ENCODE results near the gene SULT1A1. TPM values are rescaled to one million over a fixed set of nuclear protein-coding genes. Genes with fewer than 3 reads are reported as not detected.

Gene SULT1A1
- total and polyA plus RNA-seq, 2 experiments from 2014 or later = not detected

GRCh38 chr16:28592979-28593553, 16.8 kb downstream of the SULT1A1 start:
- Histone ChIP-seq H3K4me1 (ENCODE audit: insufficient read depth) (no peaks in the 10 kb centered on the region), H3K36me3 (ENCODE audit: low read depth) (no peaks in the 10 kb centered on the region), H3K4me2 (ENCODE audit: unreplicated experiment) (no peak overlapping the region), H3K4me3 (no peak overlapping the region), H2AFZ (no peak overlapping the region), H3K9ac (no peak overlapping the region), H3K27me3 (replicated peaks; ENCODE audit: insufficient read depth) (no peaks in the 10 kb centered on the region), H4K20me1 (ENCODE audit: insufficient read depth) (no peaks in the 10 kb centered on the region), H3K79me2 (ENCODE audit: insufficient read depth) (no peaks in the 10 kb centered on the region), H3K9me3 (ENCODE audit: low read depth) (no peaks in the 10 kb centered on the region), H3K27ac (no peak overlapping the region), H3F3A (ENCODE audit: insufficient read depth) (no peaks in the 10 kb centered on the region), H3K9me2 (ENCODE audit: insufficient read depth) (no peaks in the 10 kb centered on the region)
- no peak for TF ChIP-seq EZH2phosphoT487 (IDR thresholded peaks at IDR 0.05; ENCODE audit: insufficient read depth, low read depth)
- TF ChIP-seq EZH2 (IDR thresholded peaks at IDR 0.05; ENCODE audit: insufficient read depth, poor library complexity, severe bottlenecking) = no peak
- in situ Hi-C loops (cut with MboI) = no loop called here
- no peak for DNase-seq
- WGBS, 2 experiments (ENCODE audit: low coverage in 1 of 2, low lambda C conversion rate in 2 of 2, missing lambda C conversion rate in 2 of 2) = 78% methylated on average over 12 to 13 of the region's 13 CpGs

- Histone ChIP-seq H2AFZ (no peak overlapping the region), H3K9me2 (ENCODE audit: insufficient read depth) (no peaks in the 10 kb centered on the region), H3K9me3 (ENCODE audit: low read depth) (no peaks in the 10 kb centered on the region), H3K4me2 (ENCODE audit: unreplicated experiment) (no peak overlapping the region), H3K4me1 (ENCODE audit: insufficient read depth) (no peaks in the 10 kb centered on the region), H3K27ac (no peak overlapping the region), H4K20me1 (ENCODE audit: insufficient read depth) (no peaks in the 10 kb centered on the region), H3K79me2 (ENCODE audit: insufficient read depth) (no peaks in the 10 kb centered on the region), H3F3A (ENCODE audit: insufficient read depth) (no peaks in the 10 kb centered on the region), H3K4me3 (no peak overlapping the region), H3K36me3 (ENCODE audit: low read depth) (no peaks in the 10 kb centered on the region), H3K27me3 (replicated peaks; ENCODE audit: insufficient read depth) (no peaks in the 10 kb centered on the region), H3K9ac (no peak overlapping the region)
- TF ChIP-seq EZH2phosphoT487 (IDR thresholded peaks at IDR 0.05; ENCODE audit: insufficient read depth, low read depth) = no peak
- no peak for TF ChIP-seq EZH2 (IDR thresholded peaks at IDR 0.05; ENCODE audit: insufficient read depth, poor library complexity, severe bottlenecking)
- in situ Hi-C loops (cut with MboI) = no loop called here
- no peak for DNase-seq
- 81 to 89% methylated on average over 5 of the region's 5 CpGs for WGBS, 2 experiments (ENCODE audit: low coverage in 1 of 2, low lambda C conversion rate in 2 of 2, missing lambda C conversion rate in 2 of 2)
Observed at GRCh38 chr16:28592511-28592910, 17.3 kb downstream of the SULT1A1 start.

- in situ Hi-C loops (cut with MboI) = no loop called here
- H2AFZ ChIP-seq = no peak overlapping the region
- no peak overlapping the region for H3K9ac ChIP-seq
- no peaks in the 10 kb centered on the region for H3K27me3 ChIP-seq (replicated peaks; ENCODE audit: insufficient read depth)
- no peak overlapping the region for H3K4me3 ChIP-seq
- DNase-seq = no peak
- H3F3A ChIP-seq (ENCODE audit: insufficient read depth) = no peaks in the 10 kb centered on the region
- H3K4me1 ChIP-seq (ENCODE audit: insufficient read depth) = no peaks in the 10 kb centered on the region
- no peaks in the 10 kb centered on the region for H3K9me2 ChIP-seq (ENCODE audit: insufficient read depth)
- H3K4me2 ChIP-seq (ENCODE audit: unreplicated experiment) = no peak overlapping the region
- H3K27ac ChIP-seq = no peak overlapping the region
- no peaks in the 10 kb centered on the region for H4K20me1 ChIP-seq (ENCODE audit: insufficient read depth)
- no peaks in the 10 kb centered on the region for H3K79me2 ChIP-seq (ENCODE audit: insufficient read depth)
- WGBS, 2 experiments (ENCODE audit: low coverage in 1 of 2, low lambda C conversion rate in 2 of 2, missing lambda C conversion rate in 2 of 2) = 77 to 87% methylated on average over 6 of the region's 6 CpGs
- no peaks in the 10 kb centered on the region for H3K36me3 ChIP-seq (ENCODE audit: low read depth)
- no peak for TF ChIP-seq EZH2 (IDR thresholded peaks at IDR 0.05; ENCODE audit: insufficient read depth, poor library complexity, severe bottlenecking)
- no peak for TF ChIP-seq EZH2phosphoT487 (IDR thresholded peaks at IDR 0.05; ENCODE audit: insufficient read depth, low read depth)
- H3K9me3 ChIP-seq (ENCODE audit: low read depth) = no peaks in the 10 kb centered on the region
Observed at GRCh38 chr16:28591355-28591754, 18.5 kb downstream of the SULT1A1 start.

GRCh38 chr16:28590384-28591340, 19.2 kb downstream of the SULT1A1 start:
- H3K27ac ChIP-seq = no peak overlapping the region
- H3K79me2 ChIP-seq (ENCODE audit: insufficient read depth) = no peaks in the 10 kb centered on the region
- in situ Hi-C loops (cut with MboI) = no loop called here
- WGBS, 2 experiments (ENCODE audit: low coverage in 1 of 2, low lambda C conversion rate in 2 of 2, missing lambda C conversion rate in 2 of 2) = 86 to 89% methylated on average over 21 to 22 of the region's 22 CpGs
- H3K27me3 ChIP-seq (replicated peaks; ENCODE audit: insufficient read depth) = no peaks in the 10 kb centered on the region
- H3F3A ChIP-seq (ENCODE audit: insufficient read depth) = no peaks in the 10 kb centered on the region
- no peaks in the 10 kb centered on the region for H3K9me3 ChIP-seq (ENCODE audit: low read depth)
- no peak for DNase-seq
- H3K4me2 ChIP-seq (ENCODE audit: unreplicated experiment) = no peak overlapping the region
- no peaks in the 10 kb centered on the region for H3K4me1 ChIP-seq (ENCODE audit: insufficient read depth)
- no peak overlapping the region for H2AFZ ChIP-seq
- H4K20me1 ChIP-seq (ENCODE audit: insufficient read depth) = no peaks in the 10 kb centered on the region
- H3K9me2 ChIP-seq (ENCODE audit: insufficient read depth) = no peaks in the 10 kb centered on the region
- H3K4me3 ChIP-seq = no peak overlapping the region
- no peaks in the 10 kb centered on the region for H3K36me3 ChIP-seq (ENCODE audit: low read depth)
- TF ChIP-seq EZH2 (IDR thresholded peaks at IDR 0.05; ENCODE audit: insufficient read depth, poor library complexity, severe bottlenecking) (no peak), EZH2phosphoT487 (IDR thresholded peaks at IDR 0.05; ENCODE audit: insufficient read depth, low read depth) (no peak)
- H3K9ac ChIP-seq = no peak overlapping the region
